Hepatocyte (in vitro differentiated cells): ENCODE results near the gene ZNF511.

ENCODE experiments used
- CTCF ChIP-seq: fragments of 200-600 bp; sonication (generic); IDR thresholded peaks from 2 replicates; pipeline ENCODE4 v1.5.1; 2016; ENCODE audit warnings: antibody characterized with exemption, mild to moderate bottlenecking; ENCODE audit not compliant: poor library complexity
- EZH2 ChIP-seq: fragments of 200-600 bp; sonication (generic); IDR thresholded peaks from 2 replicates; pipeline ENCODE4 v1.6.1; 2016; ENCODE audit warnings: antibody characterized with exemption, mild to moderate bottlenecking, borderline replicate concordance
- EZH2phosphoT487 ChIP-seq: fragments of 200-600 bp; sonication (generic); IDR thresholded peaks from one replicate; pipeline ENCODE4 v1.6.1; 2018; ENCODE audit warnings: antibody characterized with exemption, mild to moderate bottlenecking, low read depth, moderate library complexity; ENCODE audit not compliant: unreplicated experiment, severe bottlenecking

- TF ChIP-seq CTCF (no peak), EZH2 (no peak), EZH2phosphoT487 (no peak)
Measured at GRCh38 chr10:133350950-133351329, 42.2 kb downstream of the ZNF511 start.
